Head of caudate nucleus (tissue), 42 donors: ENCODE results near the gene RPRD1B.
A peak's percentile ranks its signal among the peaks of the same experiment; 100 is the strongest.

Source experiments
- DNase-seq, 42 donors: peaks; one replicate each; pipeline versions ENCODE4 v3.0.0 to v3.0.0-alpha.2; 2020 to 2021; ENCODE audit warnings: mixed read lengths in 7 of 42
- intact Hi-C: fragments of 100-400 bp; cut with DNase I; formaldehyde crosslinking; loops from one replicate; pipeline ENCODE4 v1.15.0; 2022

The RPRD1B gene, protein sequence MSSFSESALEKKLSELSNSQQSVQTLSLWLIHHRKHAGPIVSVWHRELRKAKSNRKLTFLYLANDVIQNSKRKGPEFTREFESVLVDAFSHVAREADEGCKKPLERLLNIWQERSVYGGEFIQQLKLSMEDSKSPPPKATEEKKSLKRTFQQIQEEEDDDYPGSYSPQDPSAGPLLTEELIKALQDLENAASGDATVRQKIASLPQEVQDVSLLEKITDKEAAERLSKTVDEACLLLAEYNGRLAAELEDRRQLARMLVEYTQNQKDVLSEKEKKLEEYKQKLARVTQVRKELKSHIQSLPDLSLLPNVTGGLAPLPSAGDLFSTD

GRCh38 chr20:38033330-38034107 lies at the start of gene RPRD1B, which contains the start of gene TTI1:
TSS of gene RPRD1B (plus strand) at chr20:38033746. CDS start at chr20:38033948, 202 bp downstream.
TSS of gene TTI1 (minus strand) at chr20:38033456. CDS start at chr20:38013816, 19,640 bp downstream.
- intact Hi-C loops, result no loop called here
- DNase-seq, result peak; percentile 69 to 96 (median 91)

DNA sequence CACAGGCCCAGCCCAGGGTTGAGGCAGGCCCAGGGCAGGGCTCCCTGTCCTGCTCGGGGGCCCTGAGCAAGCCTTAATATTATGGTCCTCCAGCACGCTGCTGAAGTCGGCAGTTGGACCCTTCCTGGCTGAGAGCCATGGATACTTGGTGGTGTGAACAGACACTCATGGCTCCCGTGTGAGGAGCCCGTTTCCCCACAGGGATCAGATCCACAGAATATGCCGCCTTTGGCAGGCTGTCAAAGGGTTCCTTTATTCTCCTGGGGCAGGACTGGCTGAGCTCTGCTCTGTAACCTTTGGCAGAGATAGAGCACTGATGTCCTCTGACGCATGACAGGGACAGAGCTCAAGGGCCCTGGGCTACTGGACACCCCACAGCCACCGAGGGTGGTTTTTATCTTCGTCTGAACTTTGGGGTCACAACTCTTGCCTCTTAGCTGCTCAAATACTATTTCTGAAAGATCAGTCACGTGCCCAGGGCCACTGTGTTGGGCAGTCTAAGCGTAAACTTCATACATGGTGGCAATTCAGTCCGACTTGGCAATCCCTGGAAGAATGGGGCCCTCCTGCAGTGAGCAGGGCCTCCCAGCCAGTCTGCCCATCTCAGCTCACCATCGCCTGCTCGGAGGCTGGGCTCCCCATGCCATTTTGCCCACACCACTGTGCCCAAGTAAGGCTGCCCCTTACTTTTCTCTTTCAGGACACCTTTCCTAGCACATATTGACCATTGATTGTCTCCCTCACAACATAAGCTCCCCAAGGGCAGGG lies 49.3 kb upstream of the RPRD1B start:
- intact Hi-C loops, result no loop called here
- peak in 22 of 42 donors; percentile 23 to 82 (median 56) for DNase-seq

- intact Hi-C loops, result no loop called here
- DNase-seq, result peak in 28 of 42 donors; percentile 35 to 84 (median 58)
Observed at GRCh38 chr20:37986044-37986858, 47.3 kb upstream of the RPRD1B start.

DNA sequence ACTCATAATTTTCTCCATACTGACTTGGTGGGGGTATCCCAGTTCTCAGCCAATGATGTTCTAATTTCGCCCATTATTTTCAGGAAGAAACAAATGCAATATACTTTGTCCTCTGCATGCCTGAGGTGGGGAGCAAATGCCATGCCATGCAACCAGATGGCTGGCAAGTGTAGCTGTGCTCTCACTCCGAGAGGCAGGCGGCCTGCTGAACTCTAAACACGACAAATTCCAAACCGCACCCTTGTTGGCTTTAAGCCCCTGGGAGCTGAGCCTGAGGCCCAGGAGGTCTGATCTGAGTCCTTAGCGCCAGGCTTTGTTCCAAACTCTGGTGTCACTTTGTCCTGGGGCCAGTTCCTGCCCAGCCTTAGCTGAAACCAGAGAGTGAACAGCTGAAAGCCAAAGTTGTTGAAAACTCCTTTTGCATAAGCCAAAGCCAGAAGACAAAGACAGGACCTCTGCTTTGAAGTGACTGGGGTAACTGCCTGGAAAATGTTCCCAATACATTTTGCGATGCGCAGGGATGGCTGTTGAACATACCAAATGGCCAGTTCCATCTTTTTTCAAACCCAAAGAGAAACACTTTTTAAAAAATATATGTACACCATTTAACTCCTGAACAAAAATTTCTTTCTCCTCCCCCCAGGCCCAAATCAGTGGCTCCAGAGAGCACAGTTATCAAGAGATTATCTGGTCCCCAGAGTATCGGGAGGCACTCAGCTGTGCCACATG lies 46.5 kb upstream of the RPRD1B start:
- intact Hi-C loops, result no loop called here
- peak in 16 of 42 donors; percentile 16 to 71 (median 46) for DNase-seq

DNA sequence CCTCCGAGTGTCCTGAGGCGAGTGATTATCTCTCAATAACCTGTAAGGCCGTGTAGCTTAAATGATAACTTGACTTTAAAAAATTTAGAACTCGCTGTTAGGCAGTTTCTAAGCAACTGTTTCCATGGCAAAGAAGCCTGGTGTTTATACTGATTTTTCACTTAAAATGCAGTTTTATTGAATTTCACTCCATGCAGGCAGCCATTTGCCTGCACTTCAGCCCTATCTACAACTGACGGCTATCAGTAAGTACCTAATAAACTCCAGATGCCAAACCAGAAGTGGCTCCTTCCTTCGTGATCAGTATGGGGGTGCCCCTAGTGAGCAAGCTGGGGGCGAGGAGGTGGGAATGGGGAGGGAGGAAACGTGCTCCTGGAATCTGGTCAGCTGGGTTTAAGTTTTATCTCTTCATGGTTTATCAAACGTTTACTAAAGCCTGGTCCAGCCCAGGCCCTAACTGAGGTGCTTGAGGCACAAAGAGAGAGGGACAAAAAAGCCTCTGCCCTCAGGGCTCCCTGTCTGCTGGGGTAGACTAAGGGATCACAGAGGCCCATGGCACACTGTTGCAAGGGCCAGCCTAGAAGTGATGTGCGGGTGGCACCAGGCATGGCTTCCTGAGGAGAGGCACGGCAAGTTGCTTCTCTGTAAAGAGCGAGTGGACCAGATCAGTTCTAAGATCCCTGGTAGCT lies 45.8 kb upstream of the RPRD1B start:
- intact Hi-C loops, result no loop called here
- DNase-seq, result peak in 1 of 42 donors; percentile 11

GRCh38 chr20:37988306-37988954 lies 45.1 kb upstream of the RPRD1B start:
- intact Hi-C loops, result no loop called here
- DNase-seq, result no peak

- intact Hi-C loops, result loop anchor here (10.0 kb wide), 1 partner anchor 425 kb away; no protein-coding TSS in a partner anchor
- peak in 2 of 42 donors; percentile 15 to 34 for DNase-seq
Observed at GRCh38 chr20:37989601-37990295, 43.8 kb upstream of the RPRD1B start.

DNA sequence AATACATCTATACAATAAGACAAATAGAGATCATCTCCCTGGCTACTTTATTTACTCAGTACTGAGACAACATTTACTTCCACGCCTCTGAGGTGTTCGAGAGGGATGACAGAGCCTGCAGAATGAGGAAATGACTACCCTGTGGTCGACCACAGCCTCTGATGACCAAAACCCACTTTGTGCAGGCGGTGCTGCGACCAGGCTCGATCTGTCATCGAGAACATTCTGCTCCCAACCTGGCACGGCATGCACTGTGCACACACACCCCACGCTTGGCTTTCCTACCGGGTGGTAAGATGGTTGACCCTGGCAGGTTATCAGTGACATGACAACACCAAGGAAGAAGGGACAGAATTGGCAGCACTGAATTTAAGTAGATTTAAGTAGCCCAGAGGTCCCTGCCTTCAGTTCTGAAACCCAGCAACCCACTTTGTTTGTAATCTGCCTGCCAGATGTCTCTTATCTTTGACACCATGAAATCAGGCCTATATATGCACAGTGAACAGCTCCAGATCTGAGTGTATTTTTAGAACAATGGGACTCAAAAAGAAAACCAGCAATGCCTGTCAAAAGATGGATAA lies 42.9 kb upstream of the RPRD1B start:
- DNase-seq, result peak in 2 of 42 donors; percentile 16 to 53
- intact Hi-C loops, result loop anchor here (10.0 kb wide), 1 partner anchor 426 kb away; no protein-coding TSS in a partner anchor

DNA sequence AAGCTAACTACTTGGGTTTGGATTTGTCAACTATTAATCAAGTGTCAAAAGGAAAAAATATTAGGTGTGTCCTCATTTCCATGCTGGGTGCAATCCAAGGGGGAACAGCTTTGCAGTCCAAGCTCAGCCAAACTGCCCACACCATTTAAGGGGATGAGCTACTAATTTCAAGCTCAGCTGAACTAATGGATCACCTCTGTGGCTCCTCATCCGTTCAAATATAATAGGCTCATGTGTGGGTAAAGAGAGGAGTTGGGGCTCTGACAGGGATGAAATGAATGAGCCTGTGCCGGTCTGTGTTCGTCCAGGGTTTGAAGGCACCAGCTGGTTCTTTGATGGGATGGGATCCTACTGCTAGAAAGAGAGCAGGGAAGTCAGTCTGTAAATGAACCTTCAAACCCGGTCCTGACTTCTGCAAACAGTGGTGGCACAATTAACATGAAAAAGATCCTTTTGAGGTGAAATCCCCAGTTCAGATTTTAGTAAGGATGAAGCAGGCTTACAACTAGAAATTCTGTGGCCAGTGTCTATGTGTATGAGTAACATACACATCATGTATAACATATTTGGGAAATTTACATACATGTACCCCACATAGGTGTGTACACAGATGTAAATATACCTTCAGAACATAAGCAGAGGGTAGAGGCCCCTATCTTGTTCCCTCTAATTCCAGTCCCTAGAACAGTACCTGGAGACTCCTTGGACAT lies 42.2 kb upstream of the RPRD1B start:
- intact Hi-C loops, result loop anchor here (10.0 kb wide), 1 partner anchor 427 kb away; no protein-coding TSS in a partner anchor
- no peak for DNase-seq

GRCh38 chr20:37991908-37992307 lies 41.6 kb upstream of the RPRD1B start:
- no peak for DNase-seq
- intact Hi-C loops, result loop anchor here (10.0 kb wide), 1 partner anchor 427 kb away; no protein-coding TSS in a partner anchor

GRCh38 chr20:37992802-37993409 lies 40.6 kb upstream of the RPRD1B start:
- no peak for DNase-seq
- intact Hi-C loops, result loop anchor here (10.0 kb wide), 1 partner anchor 428 kb away; no protein-coding TSS in a partner anchor

DNA sequence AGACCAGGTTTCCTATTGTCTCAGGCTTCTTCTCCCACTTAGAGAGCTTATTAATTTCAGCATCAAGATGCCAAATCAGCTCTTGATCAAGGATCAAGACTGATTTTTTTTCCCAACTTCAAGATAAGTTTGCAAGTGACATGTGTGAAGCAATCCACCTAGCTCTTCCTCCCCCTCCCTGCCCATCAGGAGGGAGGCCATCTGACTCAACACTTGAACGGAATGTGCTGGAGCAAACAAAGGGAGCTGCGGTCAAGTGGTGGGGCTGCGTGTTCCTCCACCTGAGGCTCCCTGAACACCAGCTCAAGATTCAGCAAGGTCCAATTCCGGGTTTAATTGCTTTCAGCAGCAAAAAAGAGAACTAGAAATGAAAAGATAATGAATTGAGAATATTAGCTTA lies 39.0 kb upstream of the RPRD1B start:
- intact Hi-C loops, result loop anchor here (10.0 kb wide), 1 partner anchor 430 kb away; no protein-coding TSS in a partner anchor
- DNase-seq, result peak in 2 of 42 donors; percentile 23 to 43

- intact Hi-C loops, result loop anchor here (10.0 kb wide), 1 partner anchor 431 kb away; no protein-coding TSS in a partner anchor
- DNase-seq, result no peak
Observed at GRCh38 chr20:37995856-37996605, 37.5 kb upstream of the RPRD1B start.
